HCT116 (cell line): ENCODE data around the gene CCDC174. TPM values are rescaled to one million over a fixed set of nuclear protein-coding genes. Genes with fewer than 3 reads are reported as not detected.

Source experiments
- ATAC-seq: fragments of 200-7000 bp; cut with Tn5 transposase; 2 replicates; pipeline ENCODE4 v1.9.1; 2020; ENCODE audit warnings: mild to moderate bottlenecking, moderate library complexity
- BruUV-seq: library from RNA; stranded (reverse); fragments of 400-500 nt; replicated peaks from 2 replicates; lab custom pipeline; 2021; lab: Mats Ljungman, UMichigan
- CTCF ChIA-PET: fragments of 300-600 bp; sonication (Branson Sonifier 250); formaldehyde crosslinking; loops from one replicate; lab custom pipeline; 2021; ENCODE audit warnings: antibody characterized with exemption; lab: Charles Lee
- POLR2A ChIA-PET: fragments of 300-600, 350-600 bp; sonication (Branson Sonifier 250); formaldehyde crosslinking; loops from one replicate; lab custom pipeline; 2021; ENCODE audit warnings: antibody characterized with exemption; lab: Charles Lee
- RAD21 ChIA-PET, 2 experiments: fragments of 300-600 bp; sonication (Branson Sonifier 250); formaldehyde crosslinking; loops; one replicate each; lab custom pipeline; 2023; ENCODE audit warnings: low total read pairs in 2 of 2; ENCODE audit not compliant: uncharacterized antibody in 2 of 2, unreplicated experiment in 2 of 2, low non-redundant PET in 1 of 2; lab: Charles Lee
- DNase-seq: peaks from one replicate; pipeline ENCODE4 v3.0.0-alpha.2; 2010; ENCODE audit warnings: low read depth, low spot score
- H2AFZ ChIP-seq: fragments of 200-600 bp; shearing (Covaris generic), sonication (generic); 2 replicates; pipeline ENCODE4 v1.6.1; 2017; ENCODE audit warnings: low read depth, mixed run types, mixed read lengths, antibody characterized with exemption, low read length; ENCODE audit not compliant: poor library complexity, severe bottlenecking
- H3K27ac ChIP-seq: 2 replicates; pipeline ENCODE4 v1.5.1; 2012; ENCODE audit warnings: low read depth, low read length
- H3K27me3 ChIP-seq: fragments of 200-600 bp; sonication (generic); 2 replicates; pipeline ENCODE4 v1.6.1; 2016; ENCODE audit warnings: mixed run types, low read length, mixed read lengths; ENCODE audit not compliant: insufficient read depth
- H3K36me3 ChIP-seq, 2 experiments: fragments of 200-500 bp in 1 of 2; fragments of 200-600 bp in 1 of 2; sonication (Bioruptor generic) in 1 of 2; sonication (generic) in 1 of 2; 2 replicates each; pipeline versions ENCODE4 v1.5.1 to v1.6.1; 2014 to 2016; ENCODE audit warnings: low read length in 2 of 2, inconsistent platforms in 1 of 2, mixed read lengths in 1 of 2, mixed run types in 1 of 2; ENCODE audit not compliant: insufficient read depth in 2 of 2, control insufficient read depth in 1 of 2
- H3K4me1 ChIP-seq, 2 experiments: fragments of 200-600 bp in 1 of 2; sonication (generic) in 1 of 2; 2 replicates each; pipeline versions ENCODE4 v1.5.1 to v1.6.1; 2012 to 2017; ENCODE audit warnings: low read length in 2 of 2, inconsistent platforms in 1 of 2, mild to moderate bottlenecking in 1 of 2, mixed read lengths in 1 of 2, mixed run types in 1 of 2, moderate library complexity in 1 of 2; ENCODE audit not compliant: insufficient read depth in 2 of 2, control insufficient read depth in 1 of 2
- H3K4me2 ChIP-seq: fragments of 200-600 bp; sonication (generic); 2 replicates; pipeline ENCODE4 v1.6.1; 2017; ENCODE audit warnings: mixed run types, low read length, mixed read lengths
- H3K4me3 ChIP-seq, 2 experiments: fragments of 200-600 bp in 1 of 2; sonication (generic) in 1 of 2; replicated peaks in 1 of 2; 2 replicates each; pipeline ENCODE4 v1.5.1; 2011 to 2016; ENCODE audit warnings: low read length in 2 of 2, control low read depth in 1 of 2, low read depth in 1 of 2, mild to moderate bottlenecking in 1 of 2, mixed read lengths in 1 of 2, mixed run types in 1 of 2
- H3K79me2 ChIP-seq: fragments of 200-600 bp; sonication (generic); 2 replicates; pipeline ENCODE4 v1.6.1; 2017; ENCODE audit warnings: mild to moderate bottlenecking, mixed run types, low read length, moderate library complexity, mixed read lengths; ENCODE audit not compliant: insufficient read depth
- H3K9ac ChIP-seq: fragments of 200-600 bp; sonication (generic); 2 replicates; pipeline ENCODE4 v1.6.1; 2016; ENCODE audit warnings: low read length, mixed read lengths
- H3K9me2 ChIP-seq: fragments of 200-600 bp; sonication (generic), shearing (Covaris generic); 2 replicates; pipeline ENCODE4 v1.6.1; 2017; ENCODE audit warnings: mixed run types, mild to moderate bottlenecking, moderate library complexity; ENCODE audit not compliant: insufficient read depth
- H3K9me3 ChIP-seq, 2 experiments: fragments of 200-500 bp in 1 of 2; fragments of 200-600 bp in 1 of 2; sonication (Bioruptor generic) in 1 of 2; sonication (generic) in 1 of 2; 2 replicates each; pipeline ENCODE4 v1.6.1; 2014 to 2017; ENCODE audit warnings: low read length in 2 of 2, mixed read lengths in 2 of 2, inconsistent platforms in 1 of 2, low read depth in 1 of 2, mild to moderate bottlenecking in 1 of 2, mixed run types in 1 of 2, moderate library complexity in 1 of 2; ENCODE audit not compliant: control insufficient read depth in 1 of 2, insufficient read depth in 1 of 2
- H4K20me1 ChIP-seq: fragments of 200-600 bp; sonication (generic), shearing (Covaris generic); 2 replicates; pipeline ENCODE4 v1.6.1; 2017; ENCODE audit warnings: mixed run types, mild to moderate bottlenecking, moderate library complexity; ENCODE audit not compliant: insufficient read depth
- EZH2 ChIP-seq: fragments of 200-600 bp; sonication (generic); IDR thresholded peaks from 2 replicates; pipeline ENCODE4 v1.6.1; 2017; ENCODE audit warnings: antibody characterized with exemption, mixed run types
- EZH2phosphoT487 ChIP-seq: fragments of 200-600 bp; IDR thresholded peaks from 2 replicates; pipeline ENCODE4 v1.6.1; 2018; ENCODE audit warnings: antibody characterized with exemption, borderline replicate concordance
- FOSL1 ChIP-seq: IDR thresholded peaks from 2 replicates; pipeline ENCODE4 v1.6.1; 2012; ENCODE audit warnings: low read depth
- JUND ChIP-seq: IDR thresholded peaks from 2 replicates; pipeline ENCODE4 v1.6.1; 2012
- POLR2AphosphoS5 ChIP-seq: IDR thresholded peaks from 2 replicates; pipeline ENCODE4 v1.6.1; 2011; ENCODE audit warnings: mild to moderate bottlenecking, low read depth, low read length, moderate library complexity
- SP1 ChIP-seq: IDR thresholded peaks from 2 replicates; pipeline ENCODE4 v1.6.1; 2012; ENCODE audit warnings: low read depth
- TCF7L2 ChIP-seq: IDR thresholded peaks from 2 replicates; pipeline ENCODE4 v1.7.0; 2011; ENCODE audit warnings: borderline replicate concordance, inconsistent platforms; ENCODE audit not compliant: insufficient read depth, insufficient read length; ENCODE audit errors: extremely low read depth
- YY1 ChIP-seq: IDR thresholded peaks from 2 replicates; pipeline ENCODE4 v1.6.1; 2011; ENCODE audit warnings: low read length, low read depth, moderate library complexity, mild to moderate bottlenecking; ENCODE audit not compliant: insufficient replicate concordance; ENCODE audit errors: extremely low read depth
- ZFX ChIP-seq: fragments of 450-650 bp; IDR thresholded peaks from 2 replicates; pipeline ENCODE4 v1.6.1; 2017
- ZNF274 ChIP-seq: fragments of 200-500 bp; sonication (Bioruptor generic); IDR thresholded peaks from 2 replicates; pipeline ENCODE4 v1.6.1; 2014; ENCODE audit warnings: mild to moderate bottlenecking, low read depth, low read length, inconsistent platforms
- intact Hi-C: fragments of 100-400 bp; cut with micrococcal nuclease; formaldehyde crosslinking; loops from 2 replicates; pipeline ENCODE4 v1.10.0; 2022
- total RNA-seq: library from RNA; stranded (reverse); gene quantifications from one replicate; pipeline ENCODE4 v1.2.1, GENCODE V29; 2021; ENCODE audit not compliant: unreplicated experiment
- TF ChIP-seq, protein P1 (sequence below): IDR thresholded peaks from 2 replicates; pipeline ENCODE4 v1.6.1; 2012

CCDC174 gene
- total RNA-seq, 1 experiment from 2014 or later: 15.6 TPM

DNA sequence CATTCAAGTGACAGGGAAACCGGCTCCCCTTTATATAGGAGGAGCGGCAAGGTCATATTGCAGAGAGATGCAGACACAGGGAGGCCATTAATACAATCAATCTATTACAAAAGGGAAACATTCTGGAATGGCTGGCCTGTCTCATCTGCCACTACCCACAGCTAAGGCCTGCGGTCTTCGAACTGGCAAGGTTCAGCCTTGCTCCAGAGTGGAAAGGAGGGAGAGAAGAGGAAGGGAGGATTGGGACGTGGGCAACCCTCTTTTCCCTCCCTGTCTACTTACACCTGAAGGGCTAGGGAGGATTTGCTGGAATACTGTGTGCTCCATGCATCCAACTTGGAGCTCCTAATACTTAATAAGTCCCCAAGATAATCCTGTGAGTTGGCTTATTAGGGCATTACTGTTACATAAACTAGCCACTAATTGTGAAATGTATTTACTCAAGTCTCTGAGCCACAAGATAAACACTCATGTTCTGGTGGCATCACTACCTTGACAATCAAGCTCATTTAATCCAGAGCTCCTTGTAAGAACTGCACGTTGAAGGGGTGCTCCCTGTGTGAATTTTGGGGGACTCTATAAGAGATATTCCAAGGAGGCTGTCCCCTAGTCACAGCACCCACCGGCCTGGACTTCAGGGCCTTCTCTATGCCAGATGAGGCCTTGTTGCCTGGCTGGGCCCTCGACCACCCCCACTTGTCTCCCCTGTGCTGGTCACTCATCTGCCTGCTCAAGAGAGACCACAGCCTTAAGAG is 19.7 kb upstream of the CCDC174 start:
- BruUV-seq: no TSS peak
- Histone ChIP-seq H3K79me2 (no peaks in the 10 kb centered on the region), H3K4me1 (peaks cover 0 to 2% of the 10 kb centered on the region in 2 experiments; a peak in 1 of 4 replicates), H3K27me3 (0 out of 2 replicates have a peak, but pooled peaks cover 2% of the 10 kb centered on the region), H4K20me1 (no peaks in the 10 kb centered on the region), H3K4me2 (no peak overlapping the region), H3K9ac (no peak overlapping the region), H3K36me3 (no peaks in the 10 kb centered on the region), H3K9me3 (no peaks in the 10 kb centered on the region), H3K4me3 (no peak overlapping the region), H3K27ac (no peak overlapping the region), H3K9me2 (no peaks in the 10 kb centered on the region), H2AFZ (no peak overlapping the region)
- DNase-seq: no peak
- intact Hi-C loops: no loop called here
- CTCF ChIA-PET: interaction anchor here (0.8 to 1.8 kb wide), 2 partner anchors 149 to 290 kb away, joined by 5 read pairs; no protein-coding TSS in a partner anchor
- no peak for ATAC-seq
- RAD21 ChIA-PET: no interaction called here
- POLR2A ChIA-PET: interaction anchor here (0.8 kb wide), 1 partner anchor 20 kb away, joined by 3 read pairs; the partner anchor contains the start of gene CCDC174
- TF ChIP-seq EZH2 (no peak), ZNF274 (no peak), EZH2phosphoT487 (no peak), TCF7L2 (no peak), POLR2AphosphoS5 (no peak), SP1 (no peak)
- TF ChIP-seq, protein P1, sequence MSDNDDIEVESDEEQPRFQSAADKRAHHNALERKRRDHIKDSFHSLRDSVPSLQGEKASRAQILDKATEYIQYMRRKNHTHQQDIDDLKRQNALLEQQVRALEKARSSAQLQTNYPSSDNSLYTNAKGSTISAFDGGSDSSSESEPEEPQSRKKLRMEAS: no peak

DNA sequence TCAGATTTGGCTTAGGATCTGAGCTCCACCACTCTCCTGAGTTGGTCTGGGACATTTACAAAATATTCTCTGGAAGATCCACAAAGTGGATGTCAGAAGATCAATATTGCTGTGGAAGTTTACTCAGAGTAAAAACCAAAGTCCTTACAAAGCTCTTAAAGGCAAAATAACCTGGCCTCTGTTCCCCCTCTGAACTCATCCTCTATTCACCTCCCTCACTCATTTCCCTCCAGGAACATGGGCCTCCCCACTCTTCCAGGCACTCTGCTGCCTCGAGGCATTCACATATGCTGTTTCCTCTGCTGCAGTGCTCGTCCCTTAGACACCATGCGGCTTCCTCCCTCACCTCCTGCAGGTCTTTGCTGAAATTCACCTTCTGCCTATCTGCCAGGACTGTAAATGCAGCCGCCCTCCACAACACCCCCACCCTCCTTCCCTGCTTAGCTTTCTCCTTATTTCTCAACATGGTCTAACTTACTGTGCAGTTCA is 19.1 kb upstream of the CCDC174 start:
- Histone ChIP-seq H3K36me3 (no peaks in the 10 kb centered on the region), H3K4me3 (no peak overlapping the region), H3K4me2 (no peak overlapping the region), H3K79me2 (no peaks in the 10 kb centered on the region), H2AFZ (no peak overlapping the region), H3K9me2 (no peaks in the 10 kb centered on the region), H3K9me3 (no peaks in the 10 kb centered on the region), H4K20me1 (no peaks in the 10 kb centered on the region), H3K9ac (no peak overlapping the region), H3K4me1 (no peaks in the 10 kb centered on the region), H3K27me3 (0 out of 2 replicates have a peak, but pooled peaks cover 9% of the 10 kb centered on the region), H3K27ac (no peak overlapping the region)
- intact Hi-C loops: no loop called here
- no TSS peak for BruUV-seq
- no peak for TF ChIP-seq SP1
- TF ChIP-seq ZFX: no peak
- no peak for TF ChIP-seq POLR2AphosphoS5
- no peak for TF ChIP-seq FOSL1
- TF ChIP-seq YY1: no peak
- TF ChIP-seq JUND: no peak
- ChIA-PET POLR2A (interaction anchor here (0.8 kb wide), 1 partner anchor 19 kb away, joined by 3 read pairs; the partner anchor contains the start of gene CCDC174), CTCF (interaction anchor here (0.6 to 1.8 kb wide), 3 partner anchors 41 to 289 kb away, joined by 3 to 5 read pairs (median 5); no protein-coding TSS in a partner anchor), RAD21 (no interaction called here)
- ATAC-seq: no peak
- no peak for DNase-seq
